Kidney glomerular epithelial cell (primary cell): ENCODE results near the gene IRAK2.
"Not testable (repeated sequence)": the region's sequence is repeated elsewhere in the genome, so short reads cannot be mapped to it uniquely, and the experiment has no call there.

Source experiments
- DNase-seq: peaks from one replicate; lab custom pipeline; 2025; lab: John Stamatoyannopoulos, UW

The IRAK2 gene

GRCh38 chr3:10160346-10160745 is 4.4 kb upstream of the IRAK2 start:
- DNase-seq = no peak

GRCh38 chr3:10160925-10161324 is 3.8 kb upstream of the IRAK2 start:
- no peak for DNase-seq

GRCh38 chr3:10162185-10162584 is 2.5 kb upstream of the IRAK2 start:
- no peak for DNase-seq

- DNase-seq = not testable (repeated sequence)
These were observed 546 bp upstream of the IRAK2 start for GRCh38 chr3:10164201-10164545.

- no peak for DNase-seq
These were observed 1.5 kb downstream of the IRAK2 start for GRCh38 chr3:10166213-10166604.

- DNase-seq = no peak
These were observed 4.3 kb downstream of the IRAK2 start for GRCh38 chr3:10169000-10169496.

GRCh38 chr3:10170915-10171478 is 6.3 kb downstream of the IRAK2 start:
- DNase-seq = no peak

GRCh38 chr3:10173095-10173925 is 8.6 kb downstream of the IRAK2 start:
- no peak for DNase-seq

GRCh38 chr3:10173926-10174435 is 9.3 kb downstream of the IRAK2 start:
- DNase-seq = peak; percentile 99

- not testable (repeated sequence) for DNase-seq
These were observed 10.6 kb downstream of the IRAK2 start for GRCh38 chr3:10175334-10175733.

- DNase-seq = not testable (repeated sequence)
These were observed 11.4 kb downstream of the IRAK2 start for GRCh38 chr3:10176150-10176549.

GRCh38 chr3:10177737-10178136 is 13.0 kb downstream of the IRAK2 start:
- DNase-seq = no peak

- DNase-seq = no peak
These were observed 14.2 kb downstream of the IRAK2 start for GRCh38 chr3:10178892-10179291.

- DNase-seq = no peak
These were observed 15.6 kb downstream of the IRAK2 start for GRCh38 chr3:10180289-10180688.

GRCh38 chr3:10180738-10181295 is 16.1 kb downstream of the IRAK2 start:
- DNase-seq = no peak

GRCh38 chr3:10182950-10183349 is 18.2 kb downstream of the IRAK2 start:
- DNase-seq = no peak

- DNase-seq = no peak
These were observed 19.5 kb downstream of the IRAK2 start for GRCh38 chr3:10184250-10184649.

GRCh38 chr3:10185804-10186762 is 21.4 kb downstream of the IRAK2 start:
- no peak for DNase-seq

- no peak for DNase-seq
These were observed 22.7 kb downstream of the IRAK2 start for GRCh38 chr3:10187290-10187876.

GRCh38 chr3:10187944-10188343 is 23.2 kb downstream of the IRAK2 start:
- DNase-seq = no peak

GRCh38 chr3:10188804-10189556 is 24.3 kb downstream of the IRAK2 start:
- no peak for DNase-seq
